ENCODE measurements around the gene PCDHB3.
"Not testable (repeated sequence)": the region's sequence is repeated elsewhere in the genome, so short reads cannot be mapped to it uniquely, and the experiment has no call there.

Gene PCDHB3

GRCh38 chr5:141149812-141150211, 49.5 kb downstream of the PCDHB3 start, which contains the start of gene PCDHB6:
Gene PCDHB6, plus strand, starts transcription at chr5:141150057. Its CDS starts 201 bp downstream, at chr5:141150258.
- TF ChIP-seq CTCF (IDR thresholded peaks at IDR 0.05; ENCODE audit: low read length, missing control alignments), result no peak
- H3K4me3 ChIP-seq (replicated peaks; ENCODE audit: low read depth, low read length), result no peak within 1 kb of the TSS
- DNase-seq (ENCODE audit: low read depth), result peak; percentile 6

GRCh38 chr5:141150224-141150992, 50.1 kb downstream of the PCDHB3 start:
- H3K4me3 ChIP-seq (replicated peaks; ENCODE audit: low read depth, low read length), result no peak overlapping the region
- DNase-seq (ENCODE audit: low read depth), result no peak
- TF ChIP-seq CTCF (IDR thresholded peaks at IDR 0.05; ENCODE audit: low read length, missing control alignments), result no peak

GRCh38 chr5:141150993-141151325, 50.7 kb downstream of the PCDHB3 start:
- no peak for TF ChIP-seq CTCF (IDR thresholded peaks at IDR 0.05; ENCODE audit: low read length, missing control alignments)
- DNase-seq (ENCODE audit: low read depth), result no peak
- H3K4me3 ChIP-seq (replicated peaks; ENCODE audit: low read depth, low read length), result no peak overlapping the region

GRCh38 chr5:141151632-141152031, 51.4 kb downstream of the PCDHB3 start:
- not testable (repeated sequence) for H3K4me3 ChIP-seq (replicated peaks; ENCODE audit: low read depth, low read length); DNase-seq (ENCODE audit: low read depth)

DNA sequence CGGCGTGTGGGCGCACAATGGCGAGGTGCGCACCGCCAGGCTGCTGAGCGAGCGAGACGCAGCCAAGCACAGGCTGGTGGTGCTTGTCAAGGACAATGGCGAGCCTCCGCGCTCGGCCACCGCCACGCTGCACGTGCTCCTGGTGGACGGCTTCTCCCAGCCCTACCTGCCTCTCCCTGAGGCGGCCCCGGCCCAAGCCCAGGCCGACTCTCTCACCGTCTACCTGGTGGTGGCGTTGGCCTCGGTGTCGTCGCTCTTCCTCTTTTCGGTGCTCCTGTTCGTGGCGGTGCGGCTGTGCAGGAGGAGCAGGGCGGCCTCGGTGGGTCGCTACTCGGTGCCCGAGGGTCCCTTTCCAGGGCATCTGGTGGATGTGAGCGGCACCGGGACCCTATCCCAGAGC, 51.8 kb downstream of the PCDHB3 start:
- DNase-seq (ENCODE audit: low read depth); H3K4me3 ChIP-seq (replicated peaks; ENCODE audit: low read depth, low read length): not testable (repeated sequence)
